Measurements from ENCODE around the gene VASN. TPM values are rescaled to one million over a fixed set of nuclear protein-coding genes. Genes with fewer than 3 reads are reported as not detected.
"Not testable (repeated sequence)": the region's sequence is repeated elsewhere in the genome, so short reads cannot be mapped to it uniquely, and the experiment has no call there.

The VASN gene
- total and polyA plus RNA-seq, 2 donors from 2014 or later, result 75.7 to 82.7 TPM

DNA sequence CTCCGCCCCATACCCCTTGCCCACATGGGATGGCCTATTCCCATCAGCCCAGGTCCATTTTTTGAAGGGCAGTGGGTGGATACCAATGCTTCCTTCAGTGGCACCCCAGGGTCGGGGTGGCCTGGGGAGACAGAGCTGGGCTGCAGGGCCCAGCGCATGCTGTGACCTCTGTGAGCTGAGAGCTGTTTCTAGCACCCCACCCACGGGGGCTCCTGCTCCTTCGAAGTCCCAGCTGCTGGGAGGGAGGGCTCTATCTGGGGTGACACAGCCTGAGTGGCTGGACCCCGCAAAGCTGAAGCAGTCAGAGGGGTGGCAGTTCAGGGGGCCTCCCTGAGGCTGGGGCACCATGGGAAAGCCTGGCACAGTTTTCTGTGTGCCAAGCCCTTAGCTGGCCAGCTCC, 31.2 kb upstream of the VASN start:
- Histone ChIP-seq H3K36me3 (ENCODE audit: control insufficient read depth in 2 of 3, insufficient read depth in 3 of 3, low read length in 3 of 3) (peaks cover 0 to 21% (median 6%) of the 10 kb centered on the region in 3 donors), H3K4me1 (ENCODE audit: control insufficient read depth in 2 of 3, insufficient read depth in 2 of 3, low read depth in 1 of 3, low read length in 3 of 3) (peaks cover 0 to 9% (median 0%) of the 10 kb centered on the region in 3 donors), H3K27me3 (ENCODE audit: control insufficient read depth, insufficient read depth, low read length) (no peaks in the 10 kb centered on the region), H3K9me3 (ENCODE audit: control insufficient read depth in 2 of 3, insufficient read depth in 1 of 3, low read length in 3 of 3) (no peaks in the 10 kb centered on the region), H3K4me3 (ENCODE audit: low read length in 3 of 3) (no peak overlapping the region), H3K27ac (ENCODE audit: low read depth in 2 of 2, low read length in 2 of 2) (no peak overlapping the region), H3K9ac (ENCODE audit: low read length in 3 of 3) (no peak overlapping the region)
- no peak for FAIRE-seq
- TF ChIP-seq, protein P1, sequence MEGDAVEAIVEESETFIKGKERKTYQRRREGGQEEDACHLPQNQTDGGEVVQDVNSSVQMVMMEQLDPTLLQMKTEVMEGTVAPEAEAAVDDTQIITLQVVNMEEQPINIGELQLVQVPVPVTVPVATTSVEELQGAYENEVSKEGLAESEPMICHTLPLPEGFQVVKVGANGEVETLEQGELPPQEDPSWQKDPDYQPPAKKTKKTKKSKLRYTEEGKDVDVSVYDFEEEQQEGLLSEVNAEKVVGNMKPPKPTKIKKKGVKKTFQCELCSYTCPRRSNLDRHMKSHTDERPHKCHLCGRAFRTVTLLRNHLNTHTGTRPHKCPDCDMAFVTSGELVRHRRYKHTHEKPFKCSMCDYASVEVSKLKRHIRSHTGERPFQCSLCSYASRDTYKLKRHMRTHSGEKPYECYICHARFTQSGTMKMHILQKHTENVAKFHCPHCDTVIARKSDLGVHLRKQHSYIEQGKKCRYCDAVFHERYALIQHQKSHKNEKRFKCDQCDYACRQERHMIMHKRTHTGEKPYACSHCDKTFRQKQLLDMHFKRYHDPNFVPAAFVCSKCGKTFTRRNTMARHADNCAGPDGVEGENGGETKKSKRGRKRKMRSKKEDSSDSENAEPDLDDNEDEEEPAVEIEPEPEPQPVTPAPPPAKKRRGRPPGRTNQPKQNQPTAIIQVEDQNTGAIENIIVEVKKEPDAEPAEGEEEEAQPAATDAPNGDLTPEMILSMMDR (IDR thresholded peaks at IDR 0.05; ENCODE audit: borderline replicate concordance, extremely low read depth, insufficient read depth), result no peak
- intact Hi-C loops (cut with DNase I), result no loop called here
- DNase-seq, result no peak

DNA sequence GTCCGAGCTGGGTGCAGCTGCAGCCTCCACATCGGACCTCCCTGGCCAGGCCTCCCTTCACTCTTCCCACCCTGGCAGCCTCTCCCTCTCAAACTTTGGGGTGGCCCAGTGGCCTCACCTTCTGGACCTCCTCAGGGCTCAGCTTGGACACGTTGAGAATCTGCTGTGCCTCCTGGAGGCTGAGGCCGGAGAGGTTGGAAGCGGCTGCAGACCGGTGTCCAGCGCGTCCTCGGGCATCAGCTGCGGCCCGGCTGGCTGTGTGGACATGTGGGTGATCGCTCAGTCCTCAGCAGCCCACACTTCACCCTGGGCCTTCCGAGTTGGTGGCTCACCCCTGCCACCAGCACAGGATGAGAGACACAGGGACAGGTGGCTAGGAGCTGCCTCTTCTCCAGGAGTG, 30.4 kb upstream of the VASN start:
- H3K9me3 ChIP-seq (ENCODE audit: control insufficient read depth in 2 of 3, insufficient read depth in 1 of 3, low read length in 3 of 3), result no peaks in the 10 kb centered on the region
- H3K36me3 ChIP-seq (ENCODE audit: control insufficient read depth in 2 of 3, insufficient read depth in 3 of 3, low read length in 3 of 3), result peaks cover 0 to 14% (median 0%) of the 10 kb centered on the region in 3 donors
- TF ChIP-seq, protein P1 (IDR thresholded peaks at IDR 0.05; ENCODE audit: borderline replicate concordance, extremely low read depth, insufficient read depth), result no peak
- H3K27ac ChIP-seq (ENCODE audit: low read depth in 2 of 2, low read length in 2 of 2), result no peak overlapping the region
- no peak for DNase-seq
- no peak overlapping the region for H3K9ac ChIP-seq (ENCODE audit: low read length in 3 of 3)
- intact Hi-C loops (cut with DNase I), result no loop called here
- no peak for FAIRE-seq
- peaks cover 0 to 9% (median 0%) of the 10 kb centered on the region in 3 donors for H3K4me1 ChIP-seq (ENCODE audit: control insufficient read depth in 2 of 3, insufficient read depth in 2 of 3, low read depth in 1 of 3, low read length in 3 of 3)
- H3K4me3 ChIP-seq (ENCODE audit: low read length in 3 of 3), result no peak overlapping the region
- H3K27me3 ChIP-seq (ENCODE audit: control insufficient read depth, insufficient read depth, low read length), result no peaks in the 10 kb centered on the region

DNA sequence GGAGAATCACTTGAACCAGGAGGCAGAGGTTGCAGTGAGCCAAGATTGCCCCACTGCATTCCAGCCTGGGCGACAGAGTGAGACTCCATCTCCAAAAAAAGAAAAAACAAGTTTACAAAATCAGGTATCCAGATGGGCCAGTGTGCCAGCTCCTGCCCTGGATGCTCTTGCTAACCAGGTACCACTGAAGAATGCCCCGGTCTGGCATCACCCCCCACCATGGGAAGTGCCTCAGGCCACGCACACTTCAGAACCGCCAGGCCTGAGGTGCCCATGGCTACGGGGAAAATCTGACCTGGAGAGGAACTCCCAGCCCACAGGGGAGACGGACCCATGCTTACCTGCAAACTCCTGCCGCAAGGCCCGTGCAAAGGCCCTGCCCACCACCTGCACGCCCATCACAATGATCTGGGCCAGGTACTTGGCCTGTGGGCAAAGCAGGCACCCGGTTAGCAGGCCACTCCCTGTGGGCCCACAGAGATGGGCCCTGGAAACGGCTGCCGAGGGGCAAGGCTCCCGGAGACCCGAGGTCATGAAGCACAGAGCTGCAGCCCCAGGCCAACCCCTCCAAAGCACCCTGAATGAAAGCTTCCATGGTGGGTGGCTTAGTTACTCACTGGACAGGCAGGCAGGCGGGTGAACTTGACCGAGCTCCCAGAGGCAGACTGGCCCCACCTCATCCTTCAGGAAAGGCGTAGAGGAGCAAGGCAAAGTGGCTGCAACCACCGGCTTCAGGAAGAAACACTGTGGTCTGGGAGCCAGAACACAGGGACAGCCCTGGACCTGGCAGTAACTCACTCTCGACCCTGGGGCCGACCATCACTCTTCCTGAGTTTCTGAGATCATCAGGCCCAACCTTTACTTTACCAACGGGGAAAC, 28.5 kb upstream of the VASN start:
- DNase-seq (no peak), FAIRE-seq (no peak)
- Histone ChIP-seq H3K27ac (ENCODE audit: low read depth in 2 of 2, low read length in 2 of 2) (no peak overlapping the region), H3K4me1 (ENCODE audit: control insufficient read depth in 2 of 3, insufficient read depth in 2 of 3, low read depth in 1 of 3, low read length in 3 of 3) (peaks cover 0 to 9% (median 0%) of the 10 kb centered on the region in 3 donors), H3K9ac (ENCODE audit: low read length in 3 of 3) (no peak overlapping the region), H3K27me3 (ENCODE audit: control insufficient read depth, insufficient read depth, low read length) (no peaks in the 10 kb centered on the region), H3K9me3 (ENCODE audit: control insufficient read depth in 2 of 3, insufficient read depth in 1 of 3, low read length in 3 of 3) (no peaks in the 10 kb centered on the region), H3K4me3 (ENCODE audit: low read length in 3 of 3) (no peak overlapping the region), H3K36me3 (ENCODE audit: control insufficient read depth in 2 of 3, insufficient read depth in 3 of 3, low read length in 3 of 3) (peaks cover 0 to 4% (median 0%) of the 10 kb centered on the region in 3 donors)
- intact Hi-C loops (cut with DNase I), result no loop called here
- TF ChIP-seq, protein P1 (IDR thresholded peaks at IDR 0.05; ENCODE audit: borderline replicate concordance, extremely low read depth, insufficient read depth), result no peak

DNA sequence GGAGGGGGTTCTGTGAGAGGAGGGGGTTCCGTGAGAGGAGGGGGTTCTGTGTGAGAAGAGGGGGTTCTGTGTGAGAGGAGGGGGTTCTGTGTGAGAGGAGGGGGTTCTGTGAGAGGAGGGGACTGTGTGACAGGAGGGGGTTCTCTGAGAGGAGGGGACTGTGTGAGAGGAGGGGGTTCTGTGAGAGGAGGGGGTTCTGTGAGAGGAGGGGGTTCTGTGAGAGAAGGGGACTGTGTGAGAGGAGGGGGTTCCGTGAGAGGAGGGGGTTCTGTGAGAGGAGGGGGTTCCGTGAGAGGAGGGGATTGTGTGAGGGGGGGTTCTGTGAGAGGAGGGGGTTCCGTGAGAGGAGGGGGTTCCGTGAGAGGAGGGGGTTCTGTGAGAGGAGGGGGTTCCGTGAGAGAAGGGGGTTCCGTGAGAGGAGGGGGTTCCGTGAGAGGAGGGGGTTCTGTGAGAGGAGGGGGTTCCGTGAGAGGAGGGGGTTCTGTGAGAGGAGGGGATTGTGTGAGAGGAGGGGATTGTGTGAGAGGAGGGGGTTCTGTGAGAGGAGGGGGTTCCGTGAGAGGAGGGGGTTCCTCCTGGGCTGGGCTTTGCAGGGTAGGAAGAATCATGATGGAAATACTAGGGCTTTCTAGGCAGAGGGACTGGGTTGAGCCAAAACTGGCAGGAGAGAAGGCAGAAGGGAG, 27.2 kb upstream of the VASN start:
- H3K4me3 ChIP-seq (ENCODE audit: low read length in 3 of 3); H3K9ac ChIP-seq (ENCODE audit: low read length in 3 of 3); FAIRE-seq; H3K27me3 ChIP-seq (ENCODE audit: control insufficient read depth, insufficient read depth, low read length); intact Hi-C loops (cut with DNase I); H3K36me3 ChIP-seq (ENCODE audit: control insufficient read depth in 2 of 3, insufficient read depth in 3 of 3, low read length in 3 of 3); H3K4me1 ChIP-seq (ENCODE audit: control insufficient read depth in 2 of 3, insufficient read depth in 2 of 3, low read depth in 1 of 3, low read length in 3 of 3); H3K9me3 ChIP-seq (ENCODE audit: control insufficient read depth in 2 of 3, insufficient read depth in 1 of 3, low read length in 3 of 3); DNase-seq: not testable (repeated sequence)
- peak overlapping the region in 1 of 2 donors; percentile 6 for H3K27ac ChIP-seq (ENCODE audit: low read depth in 2 of 2, low read length in 2 of 2)
